Mesenchymal stem cell (in vitro differentiated cells and primary cell): ENCODE results near the gene PPP1R1A.

Experiments
- DNase-seq: peaks from one replicate; pipeline ENCODE4 v3.0.0-alpha.2; 2013
- H2AFZ ChIP-seq: one replicate; pipeline ENCODE4 v1.6.1; 2013; ENCODE audit warnings: low read depth, mild to moderate bottlenecking, control low read depth, inconsistent platforms, low read length, moderate library complexity
- H2AK5ac ChIP-seq: 2 replicates; pipeline ENCODE4 v1.6.1; 2013; ENCODE audit warnings: low read length, moderate library complexity, mild to moderate bottlenecking, inconsistent platforms; ENCODE audit not compliant: severe bottlenecking
- H2BK120ac ChIP-seq: one replicate; pipeline ENCODE4 v1.6.1; 2013; ENCODE audit warnings: low read depth, mild to moderate bottlenecking, inconsistent platforms, low read length, moderate library complexity
- H2BK12ac ChIP-seq, 2 experiments: one replicate each; pipeline ENCODE4 v1.6.1; 2013; ENCODE audit warnings: inconsistent platforms in 2 of 2, low read length in 2 of 2, mild to moderate bottlenecking in 2 of 2, moderate library complexity in 2 of 2, control low read depth in 1 of 2
- H2BK15ac ChIP-seq: one replicate; pipeline ENCODE4 v1.6.1; 2013; ENCODE audit warnings: mild to moderate bottlenecking, low read depth, inconsistent platforms; ENCODE audit not compliant: poor library complexity, severe bottlenecking
- H2BK5ac ChIP-seq: 2 replicates; pipeline ENCODE4 v1.6.1; 2013; ENCODE audit warnings: low read depth, mild to moderate bottlenecking, low read length, control low read depth, inconsistent platforms; ENCODE audit not compliant: poor library complexity, severe bottlenecking
- H3K14ac ChIP-seq, 2 experiments: one replicate each; pipeline ENCODE4 v1.6.1; 2013; ENCODE audit warnings: inconsistent platforms in 2 of 2, low read length in 2 of 2, control low read depth in 1 of 2, mild to moderate bottlenecking in 1 of 2, moderate library complexity in 1 of 2
- H3K18ac ChIP-seq, 2 experiments: one replicate each; pipeline ENCODE4 v1.6.1; 2013; ENCODE audit warnings: inconsistent platforms in 2 of 2, low read length in 2 of 2, control low read depth in 1 of 2, low read depth in 1 of 2, mild to moderate bottlenecking in 1 of 2
- H3K23ac ChIP-seq, 2 experiments: one replicate each; pipeline ENCODE4 v1.6.1; 2013; ENCODE audit warnings: inconsistent platforms in 2 of 2, low read length in 2 of 2, mild to moderate bottlenecking in 2 of 2, moderate library complexity in 2 of 2, control low read depth in 1 of 2
- H3K27ac ChIP-seq: 2 replicates; pipeline ENCODE4 v1.5.1; 2013; ENCODE audit warnings: mild to moderate bottlenecking, moderate library complexity, low read length, control low read depth, inconsistent platforms; ENCODE audit not compliant: poor library complexity, severe bottlenecking
- H3K27me3 ChIP-seq, 2 experiments: 2 replicates each; pipeline versions ENCODE4 v1.6.1 to v1.7.0; 2013; ENCODE audit warnings: low read length in 2 of 2, mild to moderate bottlenecking in 2 of 2, moderate library complexity in 2 of 2, control low read depth in 1 of 2, inconsistent platforms in 1 of 2; ENCODE audit not compliant: control insufficient read depth in 1 of 2, insufficient read depth in 1 of 2
- H3K36me3 ChIP-seq, 2 experiments: 2 replicates each; pipeline versions ENCODE4 v1.6.1 to v1.7.0; 2013; ENCODE audit warnings: low read length in 2 of 2, control low read depth in 1 of 2, inconsistent platforms in 1 of 2, low read depth in 1 of 2, mild to moderate bottlenecking in 1 of 2; ENCODE audit not compliant: insufficient read depth in 2 of 2, control insufficient read depth in 1 of 2
- H3K4ac ChIP-seq, 2 experiments: one replicate each; pipeline ENCODE4 v1.6.1; 2013; ENCODE audit warnings: inconsistent platforms in 2 of 2, low read length in 2 of 2, mild to moderate bottlenecking in 2 of 2, moderate library complexity in 2 of 2, control low read depth in 1 of 2, low read depth in 1 of 2
- H3K4me1 ChIP-seq: 2 replicates; pipeline ENCODE4 v1.6.1; 2013; ENCODE audit warnings: low read depth, low read length, control low read depth; ENCODE audit not compliant: control insufficient read depth, insufficient read depth
- H3K4me2 ChIP-seq: 2 replicates; pipeline ENCODE4 v1.6.1; 2013; ENCODE audit warnings: low read length, mild to moderate bottlenecking, inconsistent platforms; ENCODE audit not compliant: poor library complexity, severe bottlenecking
- H3K4me3 ChIP-seq, 2 experiments: 2 replicates each; pipeline versions ENCODE4 v1.5.1 to v1.7.0; 2013; ENCODE audit warnings: low read length in 2 of 2, mild to moderate bottlenecking in 2 of 2, control low read depth in 1 of 2, low read depth in 1 of 2; ENCODE audit not compliant: insufficient read depth in 1 of 2
- H3K79me1 ChIP-seq: replicated peaks from 2 replicates; pipeline ENCODE4 v1.6.1; 2013; ENCODE audit warnings: mild to moderate bottlenecking, control low read depth, low read length, inconsistent platforms; ENCODE audit not compliant: poor library complexity, severe bottlenecking
- H3K9ac ChIP-seq: 2 replicates; pipeline ENCODE4 v1.7.0; 2013; ENCODE audit warnings: mild to moderate bottlenecking, low read length, moderate library complexity
- H3K9me3 ChIP-seq: 2 replicates; pipeline ENCODE4 v1.7.0; 2013; ENCODE audit warnings: mild to moderate bottlenecking, low read length; ENCODE audit not compliant: control insufficient read depth
- H4K8ac ChIP-seq: one replicate; pipeline ENCODE4 v1.6.1; 2013; ENCODE audit warnings: inconsistent platforms, mild to moderate bottlenecking, low read length, moderate library complexity
- H4K91ac ChIP-seq: one replicate; pipeline ENCODE4 v1.6.1; 2013; ENCODE audit warnings: mild to moderate bottlenecking, low read length, inconsistent platforms
- WGBS: methylation state at CpG from one replicate; pipeline ENCODE4 v1.1.7; 2013; ENCODE audit warnings: mixed read lengths; 5-methylcytosine and 5-hydroxymethylcytosine counted together

The PPP1R1A gene

DNA sequence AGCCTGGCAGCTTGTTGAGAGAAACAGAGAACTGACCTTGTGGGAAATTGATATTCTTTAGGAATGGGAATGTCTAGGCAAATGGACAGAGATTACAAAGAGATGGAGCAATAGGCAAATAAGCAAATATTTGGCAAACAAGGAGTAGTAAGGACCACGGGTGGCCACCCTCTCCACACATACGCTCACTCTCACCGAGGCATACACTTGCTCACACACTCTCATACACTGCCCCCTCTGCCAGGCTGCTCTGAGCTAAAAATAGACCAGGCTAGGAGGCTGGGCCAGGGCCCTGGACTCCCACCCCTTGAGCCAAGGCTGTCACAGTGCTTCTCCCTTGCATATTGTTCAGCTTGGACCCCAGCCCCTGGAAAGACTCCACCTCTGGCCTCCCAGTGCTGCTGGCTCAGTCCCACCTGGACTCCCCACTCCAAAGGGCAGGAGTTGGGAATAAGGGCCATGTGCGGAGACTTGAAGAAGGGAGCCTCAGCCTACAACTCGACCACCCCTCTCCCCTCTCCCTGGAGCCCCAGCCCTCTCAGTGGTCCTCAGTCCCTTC is 1.1 kb downstream of the PPP1R1A start:
- Histone ChIP-seq H2BK5ac (no peak overlapping the region), H3K4me1 (peaks cover 29% of the 10 kb centered on the region), H3K27me3 (peaks cover 61 to 66% of the 10 kb centered on the region in 2 experiments), H3K36me3 (peaks cover 0 to 3% of the 10 kb centered on the region in 2 experiments), H3K9me3 (no peaks in the 10 kb centered on the region), H3K23ac (no peak overlapping the region), H3K4ac (no peak overlapping the region), H3K14ac (no peak overlapping the region), H2BK12ac (no peak overlapping the region), H2BK120ac (no peak overlapping the region), H3K4me3 (no peak overlapping the region), H3K27ac (no peak overlapping the region), H4K91ac (no peak overlapping the region), H3K18ac (no peak overlapping the region), H2AK5ac (no peak overlapping the region), H3K9ac (no peak overlapping the region), H2AFZ (no peak overlapping the region), H4K8ac (no peak overlapping the region), H3K79me1 (no peaks in the 10 kb centered on the region), H2BK15ac (no peak overlapping the region), H3K4me2 (peak overlapping the region; percentile 81)
- no peak for DNase-seq
- 50% methylated on average over 3 of the region's 5 CpGs for WGBS

DNA sequence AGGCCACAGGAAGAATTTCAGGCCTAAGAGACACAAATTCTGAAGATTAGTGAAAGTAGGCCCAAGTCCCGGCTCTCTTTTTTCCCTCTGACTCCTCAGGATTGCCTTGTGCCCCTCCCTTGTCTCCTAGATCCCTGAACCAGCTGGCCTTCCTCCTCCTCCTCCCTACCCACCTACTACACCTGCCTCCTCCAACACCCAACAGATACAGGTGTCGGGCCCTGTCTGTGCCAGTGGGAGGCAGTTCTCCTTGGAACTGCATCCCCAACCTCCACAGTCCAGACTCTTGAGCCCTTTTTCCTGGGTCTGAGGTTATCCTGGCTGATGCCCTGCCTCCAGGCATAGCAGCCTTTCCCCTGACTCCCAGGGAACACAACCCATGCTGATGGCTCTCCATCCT is 1.8 kb downstream of the PPP1R1A start:
- no peak overlapping the region for H2BK12ac ChIP-seq
- H3K36me3 ChIP-seq = peaks cover 0 to 3% of the 10 kb centered on the region in 2 experiments
- H2BK5ac ChIP-seq = no peak overlapping the region
- no peak overlapping the region for H3K9ac ChIP-seq
- H4K91ac ChIP-seq = no peak overlapping the region
- H3K4me1 ChIP-seq = peaks cover 23% of the 10 kb centered on the region
- no peak overlapping the region for H4K8ac ChIP-seq
- H2BK15ac ChIP-seq = no peak overlapping the region
- H3K27me3 ChIP-seq = peaks cover 61 to 66% of the 10 kb centered on the region in 2 experiments
- H3K4ac ChIP-seq = no peak overlapping the region
- no peak for DNase-seq
- no peak overlapping the region for H3K4me3 ChIP-seq
- H2AFZ ChIP-seq = no peak overlapping the region
- H3K9me3 ChIP-seq = no peaks in the 10 kb centered on the region
- no peak overlapping the region for H3K23ac ChIP-seq
- H3K4me2 ChIP-seq = no peak overlapping the region
- 76% methylated on average over 2 of the region's 2 CpGs for WGBS
- H3K79me1 ChIP-seq = no peaks in the 10 kb centered on the region
- no peak overlapping the region for H2BK120ac ChIP-seq
- H2AK5ac ChIP-seq = no peak overlapping the region
- H3K18ac ChIP-seq = no peak overlapping the region
- H3K14ac ChIP-seq = no peak overlapping the region
- H3K27ac ChIP-seq = no peak overlapping the region

DNA sequence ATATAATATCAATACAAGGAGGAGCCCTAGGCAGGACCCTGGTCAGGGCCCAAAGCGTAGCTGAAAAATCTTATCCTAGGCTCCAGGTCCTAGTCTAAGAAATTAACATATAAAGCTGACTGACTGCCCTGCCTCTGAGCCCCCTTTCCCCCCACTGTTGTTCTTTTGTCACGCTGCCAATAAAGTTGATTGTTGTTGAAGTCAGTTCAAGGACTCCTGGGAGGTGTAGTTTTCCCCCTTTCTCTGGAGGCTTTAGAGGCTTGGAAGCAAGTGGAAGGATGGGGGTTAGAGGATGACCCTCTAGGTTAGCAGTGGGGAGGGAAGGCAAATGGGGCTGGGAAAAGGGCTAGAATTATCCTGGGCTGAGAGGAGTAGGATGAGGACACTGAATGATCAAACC is 3.2 kb downstream of the PPP1R1A start:
- H3K4me1 ChIP-seq = peaks cover 13% of the 10 kb centered on the region
- H2AK5ac ChIP-seq = no peak overlapping the region
- peaks cover 0 to 3% of the 10 kb centered on the region in 2 experiments for H3K36me3 ChIP-seq
- no peak overlapping the region for H3K27ac ChIP-seq
- H2BK12ac ChIP-seq = no peak overlapping the region
- H3K9me3 ChIP-seq = no peaks in the 10 kb centered on the region
- no peak overlapping the region for H3K23ac ChIP-seq
- no peak for DNase-seq
- no peak overlapping the region for H2BK120ac ChIP-seq
- H4K91ac ChIP-seq = no peak overlapping the region
- H3K4me2 ChIP-seq = no peak overlapping the region
- no peak overlapping the region for H3K14ac ChIP-seq
- H4K8ac ChIP-seq = no peak overlapping the region
- H3K18ac ChIP-seq = no peak overlapping the region
- no peak overlapping the region for H2AFZ ChIP-seq
- 77% methylated on average over 2 of the region's 2 CpGs for WGBS
- no peak overlapping the region for H3K4me3 ChIP-seq
- H3K79me1 ChIP-seq = no peaks in the 10 kb centered on the region
- no peak overlapping the region for H2BK15ac ChIP-seq
- H3K4ac ChIP-seq = no peak overlapping the region
- H3K9ac ChIP-seq = no peak overlapping the region
- H3K27me3 ChIP-seq = peaks cover 60 to 61% of the 10 kb centered on the region in 2 experiments
- H2BK5ac ChIP-seq = no peak overlapping the region

DNA sequence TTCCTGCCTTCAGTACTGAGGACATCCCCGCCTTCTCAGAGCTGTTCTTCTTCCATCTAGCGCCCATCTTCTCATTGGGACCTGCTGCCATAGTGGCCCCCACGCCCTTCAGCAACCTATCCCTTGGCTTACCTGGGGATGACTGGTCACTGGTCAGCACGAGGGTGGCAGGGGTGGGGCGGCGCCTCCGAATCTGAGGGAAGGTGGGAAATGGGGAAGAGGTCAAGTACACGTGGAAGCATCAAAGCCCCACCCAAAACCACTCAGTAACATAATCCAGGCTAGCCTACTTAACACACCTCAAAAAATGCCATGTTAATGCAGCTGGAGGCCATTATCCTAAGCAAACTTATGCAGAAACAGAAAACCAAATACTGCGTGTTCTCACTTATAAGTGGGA is 4.3 kb downstream of the PPP1R1A start:
- H3K27me3 ChIP-seq = peaks cover 50 to 64% of the 10 kb centered on the region in 2 experiments
- H2BK12ac ChIP-seq = no peak overlapping the region
- peaks cover 13% of the 10 kb centered on the region for H3K4me1 ChIP-seq
- no peak overlapping the region for H4K91ac ChIP-seq
- no peak overlapping the region for H2BK120ac ChIP-seq
- H4K8ac ChIP-seq = no peak overlapping the region
- no peak overlapping the region for H3K4ac ChIP-seq
- H3K79me1 ChIP-seq = no peaks in the 10 kb centered on the region
- H2BK5ac ChIP-seq = no peak overlapping the region
- no peak overlapping the region for H3K14ac ChIP-seq
- no peak overlapping the region for H3K4me2 ChIP-seq
- no peak overlapping the region for H3K9ac ChIP-seq
- H3K9me3 ChIP-seq = no peaks in the 10 kb centered on the region
- H2AFZ ChIP-seq = no peak overlapping the region
- no peak overlapping the region for H2BK15ac ChIP-seq
- H3K23ac ChIP-seq = no peak overlapping the region
- H2AK5ac ChIP-seq = no peak overlapping the region
- no peak overlapping the region for H3K4me3 ChIP-seq
- no peak overlapping the region for H3K18ac ChIP-seq
- H3K27ac ChIP-seq = no peak overlapping the region
- 72% methylated on average over 6 of the region's 9 CpGs for WGBS
- H3K36me3 ChIP-seq = peaks cover 0 to 3% of the 10 kb centered on the region in 2 experiments
- DNase-seq = no peak
